ENCODE data around the gene MYF6. TPM values are rescaled to one million over a fixed set of nuclear protein-coding genes. Genes with fewer than 3 reads are reported as not detected.

Gene MYF6
- total RNA-seq, 2 donors from 2014 or later, result not detected

- no peak overlapping the region for H3K27ac ChIP-seq
- H3K27me3 ChIP-seq, result no peaks in the 10 kb centered on the region
- H3K9me3 ChIP-seq, result no peaks in the 10 kb centered on the region
- no peaks in the 10 kb centered on the region for H3K36me3 ChIP-seq (replicated peaks in 1 of 2; ENCODE audit: insufficient read depth in 1 of 2, low read depth in 2 of 2)
- WGBS, 2 donors, result 39 to 44% methylated on average over 12 of the region's 12 CpGs
- no peaks in the 10 kb centered on the region for H3K4me1 ChIP-seq
- H3K4me3 ChIP-seq, result no peak overlapping the region
- ATAC-seq (peak; percentile 18), DNase-seq (peak in 2 of 4 donors; percentile 14 to 25)
- intact Hi-C loops (cut with DNase I), result no loop called here
- TF ChIP-seq, protein P1, sequence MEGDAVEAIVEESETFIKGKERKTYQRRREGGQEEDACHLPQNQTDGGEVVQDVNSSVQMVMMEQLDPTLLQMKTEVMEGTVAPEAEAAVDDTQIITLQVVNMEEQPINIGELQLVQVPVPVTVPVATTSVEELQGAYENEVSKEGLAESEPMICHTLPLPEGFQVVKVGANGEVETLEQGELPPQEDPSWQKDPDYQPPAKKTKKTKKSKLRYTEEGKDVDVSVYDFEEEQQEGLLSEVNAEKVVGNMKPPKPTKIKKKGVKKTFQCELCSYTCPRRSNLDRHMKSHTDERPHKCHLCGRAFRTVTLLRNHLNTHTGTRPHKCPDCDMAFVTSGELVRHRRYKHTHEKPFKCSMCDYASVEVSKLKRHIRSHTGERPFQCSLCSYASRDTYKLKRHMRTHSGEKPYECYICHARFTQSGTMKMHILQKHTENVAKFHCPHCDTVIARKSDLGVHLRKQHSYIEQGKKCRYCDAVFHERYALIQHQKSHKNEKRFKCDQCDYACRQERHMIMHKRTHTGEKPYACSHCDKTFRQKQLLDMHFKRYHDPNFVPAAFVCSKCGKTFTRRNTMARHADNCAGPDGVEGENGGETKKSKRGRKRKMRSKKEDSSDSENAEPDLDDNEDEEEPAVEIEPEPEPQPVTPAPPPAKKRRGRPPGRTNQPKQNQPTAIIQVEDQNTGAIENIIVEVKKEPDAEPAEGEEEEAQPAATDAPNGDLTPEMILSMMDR (IDR thresholded peaks at IDR 0.05), result no peak
- TF ChIP-seq POLR2A (IDR thresholded peaks at IDR 0.05), result no peak
These were observed 4.3 kb upstream of the MYF6 start for GRCh38 chr12:80702889-80703805.

GRCh38 chr12:80704420-80704819 lies 3.0 kb upstream of the MYF6 start:
- Histone ChIP-seq H3K27ac (no peak overlapping the region), H3K9me3 (no peaks in the 10 kb centered on the region), H3K4me1 (no peaks in the 10 kb centered on the region), H3K36me3 (replicated peaks in 1 of 2; ENCODE audit: insufficient read depth in 1 of 2, low read depth in 2 of 2) (no peaks in the 10 kb centered on the region), H3K4me3 (no peak overlapping the region), H3K27me3 (no peaks in the 10 kb centered on the region)
- no peak for ATAC-seq
- intact Hi-C loops (cut with DNase I), result no loop called here
- no peak for DNase-seq
- 61 to 62% methylated on average over 2 of the region's 2 CpGs for WGBS, 2 donors
- TF ChIP-seq, protein P1 (IDR thresholded peaks at IDR 0.05), result no peak

DNA sequence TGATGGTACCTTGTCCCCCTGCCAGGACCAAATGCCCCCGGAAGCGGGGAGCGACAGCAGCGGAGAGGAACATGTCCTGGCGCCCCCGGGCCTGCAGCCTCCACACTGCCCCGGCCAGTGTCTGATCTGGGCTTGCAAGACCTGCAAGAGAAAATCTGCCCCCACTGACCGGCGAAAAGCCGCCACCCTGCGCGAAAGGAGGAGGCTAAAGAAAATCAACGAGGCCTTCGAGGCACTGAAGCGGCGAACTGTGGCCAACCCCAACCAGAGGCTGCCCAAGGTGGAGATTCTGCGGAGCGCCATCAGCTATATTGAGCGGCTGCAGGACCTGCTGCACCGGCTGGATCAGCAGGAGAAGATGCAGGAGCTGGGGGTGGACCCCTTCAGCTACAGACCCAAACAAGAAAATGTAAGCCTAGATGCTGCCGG lies 410 bp downstream of the MYF6 start:
- intact Hi-C loops (cut with DNase I), result no loop called here
- no peaks in the 10 kb centered on the region for H3K9me3 ChIP-seq
- no peak overlapping the region for H3K4me3 ChIP-seq
- TF ChIP-seq POLR2A (IDR thresholded peaks at IDR 0.05), result no peak
- TF ChIP-seq, protein P1 (IDR thresholded peaks at IDR 0.05), result no peak
- H3K27ac ChIP-seq, result no peak overlapping the region
- WGBS, 2 donors, result 18 to 25% methylated on average over 5 to 21 of the region's 21 CpGs
- DNase-seq (no peak), ATAC-seq (no peak)
- H3K36me3 ChIP-seq (replicated peaks in 1 of 2; ENCODE audit: insufficient read depth in 1 of 2, low read depth in 2 of 2), result no peaks in the 10 kb centered on the region
- no peaks in the 10 kb centered on the region for H3K27me3 ChIP-seq
- no peaks in the 10 kb centered on the region for H3K4me1 ChIP-seq

DNA sequence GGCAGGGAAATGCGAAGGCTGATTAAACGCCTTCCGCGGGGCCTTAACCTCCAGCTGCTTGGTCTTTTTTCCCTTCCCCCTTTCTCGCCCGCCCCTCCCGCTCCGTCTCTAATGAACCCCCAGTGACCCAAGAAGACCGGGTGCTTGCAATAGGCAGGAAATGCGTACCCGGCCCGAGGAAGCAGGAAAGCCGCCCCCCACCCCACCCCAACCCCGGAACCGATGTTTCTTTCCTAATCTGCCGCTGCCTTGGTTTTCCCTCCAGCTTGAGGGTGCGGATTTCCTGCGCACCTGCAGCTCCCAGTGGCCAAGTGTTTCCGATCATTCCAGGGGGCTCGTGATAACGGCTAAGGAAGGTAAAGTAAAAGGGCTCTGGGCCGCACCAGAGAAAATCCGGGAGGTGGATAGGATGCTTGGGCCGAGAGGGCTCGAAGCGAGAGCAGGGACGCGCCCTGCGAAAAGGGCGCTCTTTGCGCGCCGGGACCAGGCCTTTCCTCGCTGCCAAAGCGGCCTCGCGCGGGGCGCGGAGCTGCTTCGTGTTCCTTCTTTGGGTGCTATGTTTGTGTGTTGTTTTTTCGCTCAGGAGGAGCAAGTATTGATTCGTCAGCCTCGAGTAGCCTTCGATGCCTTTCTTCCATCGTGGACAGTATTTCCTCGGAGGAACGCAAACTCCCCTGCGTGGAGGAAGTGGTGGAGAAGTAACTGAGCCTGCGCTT lies 983 bp downstream of the MYF6 start:
- Histone ChIP-seq H3K27me3 (no peaks in the 10 kb centered on the region), H3K36me3 (replicated peaks in 1 of 2; ENCODE audit: insufficient read depth in 1 of 2, low read depth in 2 of 2) (no peaks in the 10 kb centered on the region), H3K27ac (no peak overlapping the region), H3K9me3 (no peaks in the 10 kb centered on the region), H3K4me1 (no peaks in the 10 kb centered on the region), H3K4me3 (no peak overlapping the region)
- DNase-seq (no peak), ATAC-seq (no peak)
- TF ChIP-seq POLR2A (IDR thresholded peaks at IDR 0.05), result no peak
- intact Hi-C loops (cut with DNase I), result no loop called here
- 2 to 6% methylated on average over 47 to 49 of the region's 50 CpGs for WGBS, 2 donors

- H3K9me3 ChIP-seq, result no peaks in the 10 kb centered on the region
- WGBS, 2 donors, result 14 to 32% methylated on average over 10 of the region's 10 CpGs
- no peak overlapping the region for H3K4me3 ChIP-seq
- no peak for ATAC-seq
- H3K36me3 ChIP-seq (replicated peaks in 1 of 2; ENCODE audit: insufficient read depth in 1 of 2, low read depth in 2 of 2), result no peaks in the 10 kb centered on the region
- H3K27me3 ChIP-seq, result no peaks in the 10 kb centered on the region
- no peak overlapping the region for H3K27ac ChIP-seq
- TF ChIP-seq POLR2A (IDR thresholded peaks at IDR 0.05), result no peak
- TF ChIP-seq, protein P1 (IDR thresholded peaks at IDR 0.05), result no peak
- DNase-seq, result no peak
- H3K4me1 ChIP-seq, result peaks cover 4% of the 10 kb centered on the region
- intact Hi-C loops (cut with DNase I), result no loop called here
These were observed 1.5 kb downstream of the MYF6 start for GRCh38 chr12:80708975-80709328.

Data from body of pancreas (tissue), 4 donors.